Heart left ventricle (tissue), 16 donors: ENCODE data around the gene MAST4. TPM values are rescaled to one million over a fixed set of nuclear protein-coding genes. Genes with fewer than 3 reads are reported as not detected.

Experiments
- ATAC-seq, 4 donors: fragments of 200-7000 bp; cut with Tn5 transposase; one replicate each; pipeline ENCODE4 v1.9.1; 2020 to 2022; ENCODE audit warnings: moderate library complexity in 4 of 4, mild to moderate bottlenecking in 3 of 4, moderate number of reproducible peaks in 1 of 4
- DNase-seq, 5 donors: peaks; one replicate each; pipeline ENCODE4 v3.0.0-alpha.2; 2020
- H3K27ac ChIP-seq, 12 donors: fragments of 200-600 bp; sonication (generic) in 4 of 12; one replicate each; pipeline versions ENCODE4 v1.5.0 to v1.8.0; 2016 to 2022; ENCODE audit warnings: mild to moderate bottlenecking in 2 of 12
- H3K27me3 ChIP-seq, 9 donors: fragments of 200-600 bp; sonication (generic) in 2 of 9; one replicate each; pipeline versions ENCODE4 v1.5.1 to v1.8.0; 2016 to 2022; ENCODE audit warnings: mild to moderate bottlenecking in 3 of 9
- H3K36me3 ChIP-seq, 9 donors: fragments of 200-600 bp; sonication (generic) in 2 of 9; one replicate each; pipeline versions ENCODE4 v1.5.0 to v1.8.0; 2018 to 2022; ENCODE audit warnings: mild to moderate bottlenecking in 2 of 9
- H3K4me1 ChIP-seq, 12 donors: fragments of 200-600 bp; sonication (generic) in 4 of 12; one replicate each; pipeline versions ENCODE4 v1.5.0 to v1.8.0; 2016 to 2022; ENCODE audit warnings: mild to moderate bottlenecking in 3 of 12
- H3K4me3 ChIP-seq, 12 donors: fragments of 200-600 bp; sonication (generic) in 4 of 12; one replicate each; pipeline versions ENCODE4 v1.5.0 to v1.8.0; 2017 to 2022; ENCODE audit warnings: mild to moderate bottlenecking in 9 of 12, moderate library complexity in 4 of 12
- H3K9me3 ChIP-seq, 12 donors: fragments of 200-600 bp; sonication (generic) in 4 of 12; one replicate each; pipeline versions ENCODE4 v1.5.0 to v1.8.0; 2016 to 2022; ENCODE audit warnings: mild to moderate bottlenecking in 1 of 12
- POLR2A ChIP-seq, 2 donors: fragments of 450-650 bp; IDR thresholded peaks; one replicate each; pipeline ENCODE4 v1.6.1; 2017; ENCODE audit warnings: antibody characterized with exemption in 2 of 2, mild to moderate bottlenecking in 2 of 2, moderate library complexity in 2 of 2
- WGBS, 4 donors: extraction: QIAGEN DNeasy Blood & Tissue Kit in 2 of 4; methylation state at CpG; one replicate each; pipeline versions ENCODE4 v1.1.5 to v1.1.7; 2013 to 2018; 5-methylcytosine and 5-hydroxymethylcytosine counted together
- intact Hi-C, 10 donors: fragments of 100-400 bp; cut with DNase I; formaldehyde crosslinking; loops; one replicate each; pipeline versions ENCODE4 v1.11.1 to v1.14.2; 2022
- polyA plus RNA-seq, 2 donors: library from polyadenylated mRNA; stranded (reverse); fragments of 200-250 nt; gene quantifications; one replicate each; pipeline ENCODE4 v1.2.3, GENCODE V29; 2013
- total RNA-seq, 9 donors: library from RNA; depleted of rRNA in 2 of 9; stranded (reverse); fragments of >200 nt in 2 of 9; fragmentation: NEBNext Ultra II Directional in 3 of 9; extraction: Animal tissue kit (Norgen Biotek cat#: 25700) in 3 of 9; gene quantifications; one replicate each; pipeline versions ENCODE4 v1.1.0 to v1.2.4, GENCODE V29; 2016 to 2023
- TF ChIP-seq, protein P1 (sequence below), 12 donors: fragments of 200-600 bp; sonication (generic) in 4 of 12; IDR thresholded peaks; one replicate each; pipeline versions ENCODE4 v1.5.0 to v1.8.0; 2018 to 2022; ENCODE audit warnings: antibody characterized with exemption in 12 of 12, mild to moderate bottlenecking in 5 of 12
- donor health status: ischemic (EF 13 %, LVEDD 7.1; RV severe dilation, severe dysfunction).
- donor health status: healthy with polysubstance abuse.
- donor health status: DM: no; HTN: yes; CAD: no.
- donor health status: DM: no; HTN: no; CAD: no.
- donor health status: ischemic (EF 25% LVEDD 6.9; RV normal size, moderate dysfunction).
- donor health status: ischemic (EF 25% LVEDD 5.7; RV mildly dilated, moderate dysfunction).
- donor health status: healthy.
- donor health status: DM: yes; HTN: yes; CAD: no.
- donor health status: ischemic (EF 35%, LVEDD 5.7; RV mildly dilated, moderate dysfunction).
- donor health status: nonischemic (EF 11% LVEDD 7.7; RV severe dilation, severe dysfunction).
- donor health status: DM: yes; HTN: yes; CAD: no.
- donor health status: PGD.
- donor health status: ischemic (EF 29% LVEDD 5.4; RV normal size, mild dysfunction).
- donor health status: nonischemic (EF 23%, LVEDD 6.1; RV moderate dilation, normal function).

Gene MAST4
- total and polyA plus RNA-seq, 11 donors: 26.8 to 96.2 (median 68.1) TPM

DNA sequence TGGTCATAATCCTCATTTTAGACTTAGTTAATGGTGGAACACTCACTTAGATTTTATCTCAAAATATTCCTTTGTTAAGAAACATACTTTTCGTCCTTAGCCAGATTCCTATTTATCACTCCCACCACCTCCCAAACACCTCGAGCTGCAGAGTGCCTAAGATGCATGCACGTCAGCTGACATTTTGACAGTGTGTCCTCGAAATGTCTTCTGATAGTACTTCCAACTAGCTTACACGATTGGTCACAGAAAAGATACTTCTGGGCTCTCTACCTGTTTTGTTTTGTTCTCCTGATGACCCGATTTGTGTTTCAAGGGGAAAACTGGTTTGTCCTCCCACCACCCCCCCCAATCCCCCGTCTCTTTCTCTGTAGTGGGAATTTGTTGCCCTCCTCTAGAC is 230.1 kb downstream of the MAST4 start:
- no peaks in the 10 kb centered on the region for H3K27me3 ChIP-seq
- DNase-seq (peak in 1 of 5 donors; percentile 48), ATAC-seq (peak in 2 of 4 donors; percentile 38 to 57)
- no peaks in the 10 kb centered on the region for H3K9me3 ChIP-seq
- peak overlapping the region in 11 of 12 donors; percentile 16 to 83 (median 70) for H3K27ac ChIP-seq
- peaks cover 0 to 47% (median 13%) of the 10 kb centered on the region in 12 donors for H3K4me1 ChIP-seq
- TF ChIP-seq POLR2A (IDR thresholded peaks at IDR 0.05): no peak
- TF ChIP-seq, protein P1, sequence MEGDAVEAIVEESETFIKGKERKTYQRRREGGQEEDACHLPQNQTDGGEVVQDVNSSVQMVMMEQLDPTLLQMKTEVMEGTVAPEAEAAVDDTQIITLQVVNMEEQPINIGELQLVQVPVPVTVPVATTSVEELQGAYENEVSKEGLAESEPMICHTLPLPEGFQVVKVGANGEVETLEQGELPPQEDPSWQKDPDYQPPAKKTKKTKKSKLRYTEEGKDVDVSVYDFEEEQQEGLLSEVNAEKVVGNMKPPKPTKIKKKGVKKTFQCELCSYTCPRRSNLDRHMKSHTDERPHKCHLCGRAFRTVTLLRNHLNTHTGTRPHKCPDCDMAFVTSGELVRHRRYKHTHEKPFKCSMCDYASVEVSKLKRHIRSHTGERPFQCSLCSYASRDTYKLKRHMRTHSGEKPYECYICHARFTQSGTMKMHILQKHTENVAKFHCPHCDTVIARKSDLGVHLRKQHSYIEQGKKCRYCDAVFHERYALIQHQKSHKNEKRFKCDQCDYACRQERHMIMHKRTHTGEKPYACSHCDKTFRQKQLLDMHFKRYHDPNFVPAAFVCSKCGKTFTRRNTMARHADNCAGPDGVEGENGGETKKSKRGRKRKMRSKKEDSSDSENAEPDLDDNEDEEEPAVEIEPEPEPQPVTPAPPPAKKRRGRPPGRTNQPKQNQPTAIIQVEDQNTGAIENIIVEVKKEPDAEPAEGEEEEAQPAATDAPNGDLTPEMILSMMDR (IDR thresholded peaks at IDR 0.05): no peak
- intact Hi-C loops: loop anchor here in 3 of 10 donors (5.0 to 10.0 kb wide), 3 partner anchors 139 to 159 kb away; no protein-coding TSS in a partner anchor
- 49 to 58% (median 54%) methylated on average over 7 of the region's 7 CpGs for WGBS, 4 donors
- no peak overlapping the region for H3K4me3 ChIP-seq
- no peaks in the 10 kb centered on the region for H3K36me3 ChIP-seq

DNA sequence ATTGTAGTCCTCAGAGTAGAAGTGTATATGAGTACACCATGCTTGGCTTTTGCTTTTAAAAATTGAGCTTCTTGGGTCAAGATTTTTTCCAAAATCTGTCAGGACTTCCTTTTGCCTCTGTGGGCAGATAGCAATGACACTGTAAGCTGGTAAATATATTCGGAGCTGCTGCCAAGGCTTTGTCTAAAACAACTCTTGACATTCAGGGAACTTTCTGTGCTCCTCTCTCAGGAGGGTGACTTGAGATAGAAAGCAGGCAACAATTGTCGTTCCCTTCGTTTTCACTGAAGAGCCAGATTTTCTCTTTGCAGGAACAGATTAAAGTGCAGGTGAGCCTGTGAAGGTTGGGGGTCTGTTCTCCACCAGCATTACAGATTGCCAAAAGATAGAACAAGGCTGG is 230.5 kb downstream of the MAST4 start:
- intact Hi-C loops: loop anchor here in 3 of 10 donors (5.0 to 10.0 kb wide), 3 partner anchors 138 to 158 kb away; no protein-coding TSS in a partner anchor
- Histone ChIP-seq H3K36me3 (no peaks in the 10 kb centered on the region), H3K9me3 (no peaks in the 10 kb centered on the region), H3K4me3 (peak overlapping the region in 2 of 12 donors; percentile 4 to 7), H3K27me3 (no peaks in the 10 kb centered on the region), H3K4me1 (peaks cover 0 to 43% (median 13%) of the 10 kb centered on the region in 12 donors), H3K27ac (peak overlapping the region; percentile 16 to 83 (median 69))
- no peak for DNase-seq
- ATAC-seq: peak in 1 of 4 donors; percentile 43
- TF ChIP-seq, protein P1 (IDR thresholded peaks at IDR 0.05): no peak
- TF ChIP-seq POLR2A (IDR thresholded peaks at IDR 0.05): no peak
- WGBS, 4 donors: 38 to 54% (median 40%) methylated on average over 3 of the region's 3 CpGs

DNA sequence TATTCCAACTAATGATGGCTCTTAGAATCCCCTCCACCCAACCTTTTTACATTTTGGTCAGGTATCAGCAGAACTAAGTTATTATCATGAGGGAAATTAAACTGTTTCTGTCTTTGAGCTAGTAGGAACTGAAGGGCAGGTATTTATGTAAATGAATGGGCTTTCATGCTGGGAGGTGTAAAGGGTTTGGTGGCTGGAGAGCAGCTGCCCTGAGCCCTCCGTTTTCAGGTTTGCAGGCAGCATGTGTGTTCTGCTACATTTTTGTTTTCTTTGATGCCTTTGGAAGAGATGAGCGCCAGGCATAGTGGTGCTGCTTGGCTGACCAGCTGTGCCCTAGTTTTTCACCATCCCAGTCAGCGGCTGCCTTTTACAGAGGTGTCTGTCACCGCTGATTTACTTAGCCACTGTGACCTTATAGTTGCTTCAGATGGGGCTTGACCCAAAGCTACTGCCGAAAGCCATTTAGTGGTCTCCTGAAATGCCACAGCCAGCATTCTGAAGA is 231.9 kb downstream of the MAST4 start:
- DNase-seq: no peak
- no peaks in the 10 kb centered on the region for H3K9me3 ChIP-seq
- peak in 3 of 4 donors; percentile 41 to 60 (median 41) for ATAC-seq
- H3K27me3 ChIP-seq: no peaks in the 10 kb centered on the region
- 14 to 28% (median 22%) methylated on average over 5 of the region's 5 CpGs for WGBS, 4 donors
- H3K4me3 ChIP-seq: peak overlapping the region; percentile 22 to 64 (median 50)
- peaks cover 0 to 37% (median 13%) of the 10 kb centered on the region in 12 donors for H3K4me1 ChIP-seq
- peak overlapping the region in 11 of 12 donors; percentile 55 to 83 (median 72) for H3K27ac ChIP-seq
- intact Hi-C loops: loop anchor here in 3 of 10 donors (5.0 to 10.0 kb wide), 3 partner anchors 137 to 157 kb away; no protein-coding TSS in a partner anchor
- no peaks in the 10 kb centered on the region for H3K36me3 ChIP-seq
- TF ChIP-seq, protein P1 (IDR thresholded peaks at IDR 0.05): no peak
- TF ChIP-seq POLR2A (IDR thresholded peaks at IDR 0.05): no peak

- Histone ChIP-seq H3K4me3 (peak overlapping the region; percentile 22 to 64 (median 50)), H3K27ac (peak overlapping the region; percentile 26 to 83 (median 72)), H3K36me3 (no peaks in the 10 kb centered on the region), H3K4me1 (peaks cover 0 to 37% (median 13%) of the 10 kb centered on the region in 12 donors), H3K9me3 (no peaks in the 10 kb centered on the region), H3K27me3 (no peaks in the 10 kb centered on the region)
- 1% methylated on average over 21 of the region's 21 CpGs for WGBS, 4 donors
- intact Hi-C loops: loop anchor here in 3 of 10 donors (5.0 to 10.0 kb wide), 3 partner anchors 136 to 156 kb away; no protein-coding TSS in a partner anchor
- ATAC-seq (peak; percentile 89 to 95 (median 94)), DNase-seq (peak; percentile 71 to 85 (median 76))
- TF ChIP-seq, protein P1 (IDR thresholded peaks at IDR 0.05): no peak
- peak in 1 of 2 donors; percentile 51 for TF ChIP-seq POLR2A (IDR thresholded peaks at IDR 0.05)
These were observed 232.6 kb downstream of the MAST4 start for GRCh38 chr5:66828548-66829357.
